Liver (tissue), 9 donors: ENCODE data around the gene SLC27A4. TPM values are rescaled to one million over a fixed set of nuclear protein-coding genes. Genes with fewer than 3 reads are reported as not detected.

ENCODE experiments used
- DNase-seq: peaks from one replicate; pipeline ENCODE4 v3.0.0-alpha.2; 2017; ENCODE audit warnings: low spot score
- H3K27ac ChIP-seq, 2 donors: one replicate each; pipeline ENCODE4 v1.7.0; 2013; ENCODE audit warnings: inconsistent platforms in 2 of 2, low read length in 2 of 2, control low read depth in 1 of 2, low read depth in 1 of 2, mild to moderate bottlenecking in 1 of 2
- H3K27me3 ChIP-seq, 4 donors: one replicate each; pipeline versions ENCODE4 v1.6.1 to v1.7.0; 2013; ENCODE audit warnings: low read length in 3 of 4, inconsistent platforms in 1 of 4, mild to moderate bottlenecking in 1 of 4, moderate library complexity in 1 of 4; ENCODE audit not compliant: control insufficient read depth in 4 of 4, insufficient read depth in 4 of 4
- H3K36me3 ChIP-seq, 4 donors: one replicate each; pipeline versions ENCODE4 v1.6.1 to v1.7.0; 2013; ENCODE audit warnings: low read length in 3 of 4, mild to moderate bottlenecking in 3 of 4, low read depth in 1 of 4, moderate library complexity in 1 of 4; ENCODE audit not compliant: control insufficient read depth in 4 of 4, insufficient read depth in 3 of 4
- H3K4me1 ChIP-seq, 4 donors: one replicate each; pipeline versions ENCODE4 v1.6.1 to v1.7.0; 2013; ENCODE audit warnings: low read length in 3 of 4, mild to moderate bottlenecking in 3 of 4, moderate library complexity in 1 of 4; ENCODE audit not compliant: control insufficient read depth in 4 of 4, insufficient read depth in 4 of 4
- H3K4me3 ChIP-seq, 3 donors: one replicate each; pipeline versions ENCODE4 v1.6.1 to v1.7.0; 2013; ENCODE audit warnings: low read length in 3 of 3, control low read depth in 1 of 3, low read depth in 1 of 3, mild to moderate bottlenecking in 1 of 3
- H3K9ac ChIP-seq, 2 donors: one replicate each; pipeline ENCODE4 v1.7.0; 2013; ENCODE audit warnings: low read length in 2 of 2, mild to moderate bottlenecking in 2 of 2, moderate library complexity in 2 of 2, control low read depth in 1 of 2, low read depth in 1 of 2
- H3K9me3 ChIP-seq, 4 donors: one replicate each; pipeline versions ENCODE4 v1.6.1 to v1.7.0; 2013; ENCODE audit warnings: low read length in 3 of 4; ENCODE audit not compliant: control insufficient read depth in 4 of 4
- ATF3 ChIP-seq: IDR thresholded peaks from 2 replicates; pipeline ENCODE4 v1.6.1; 2016; ENCODE audit warnings: antibody characterized with exemption
- CTCF ChIP-seq: fragments of 150-350 bp; IDR thresholded peaks from 2 replicates; pipeline ENCODE4 v1.5.1; 2017; ENCODE audit warnings: improper control_type of control experiment, low read depth, low read length; ENCODE audit not compliant: missing input control
- EGR1 ChIP-seq, 2 donors: IDR thresholded peaks; 2 replicates each; pipeline ENCODE4 v1.6.1; 2016 to 2018; ENCODE audit warnings: antibody characterized with exemption in 2 of 2, low read depth in 2 of 2
- FOXA1 ChIP-seq: IDR thresholded peaks from 2 replicates; pipeline ENCODE4 v1.6.1; 2016; ENCODE audit warnings: antibody characterized with exemption
- FOXA2 ChIP-seq: IDR thresholded peaks from 2 replicates; pipeline ENCODE4 v1.6.1; 2016; ENCODE audit warnings: antibody characterized with exemption
- GABPA ChIP-seq, 2 donors: IDR thresholded peaks in 1 of 2; conservative IDR thresholded peaks in 1 of 2; 2 replicates each; pipeline ENCODE4 v1.6.1; 2016; ENCODE audit warnings: antibody characterized with exemption in 2 of 2, mild to moderate bottlenecking in 1 of 2, moderate library complexity in 1 of 2
- HNF4A ChIP-seq, 2 donors: conservative IDR thresholded peaks; 2 replicates each; pipeline ENCODE4 v1.6.1; 2016; ENCODE audit warnings: antibody characterized with exemption in 2 of 2, mild to moderate bottlenecking in 2 of 2
- HNF4G ChIP-seq: IDR thresholded peaks from 2 replicates; pipeline ENCODE4 v1.6.1; 2016; ENCODE audit warnings: antibody characterized with exemption
- JUND ChIP-seq, 2 donors: IDR thresholded peaks; 2 replicates each; pipeline ENCODE4 v1.6.1; 2016; ENCODE audit warnings: antibody characterized with exemption in 2 of 2
- MAX ChIP-seq: IDR thresholded peaks from 2 replicates; pipeline ENCODE4 v1.6.1; 2016; ENCODE audit warnings: antibody characterized with exemption
- NR2F2 ChIP-seq: IDR thresholded peaks from 2 replicates; pipeline ENCODE4 v1.6.1; 2016; ENCODE audit warnings: antibody characterized with exemption
- RAD21 ChIP-seq, 2 donors: IDR thresholded peaks; 2 replicates each; pipeline ENCODE4 v1.6.1; 2016; ENCODE audit warnings: antibody characterized with exemption in 2 of 2, mild to moderate bottlenecking in 2 of 2
- RXRA ChIP-seq, 2 donors: IDR thresholded peaks; 2 replicates each; pipeline ENCODE4 v1.6.1; 2017 to 2018; ENCODE audit warnings: antibody characterized with exemption in 2 of 2, mild to moderate bottlenecking in 1 of 2
- SP1 ChIP-seq: IDR thresholded peaks from 2 replicates; pipeline ENCODE4 v1.6.1; 2018; ENCODE audit warnings: antibody characterized with exemption, mild to moderate bottlenecking
- TAF1 ChIP-seq: conservative IDR thresholded peaks from 2 replicates; pipeline ENCODE4 v1.6.1; 2016; ENCODE audit warnings: antibody characterized with exemption, mild to moderate bottlenecking
- YY1 ChIP-seq: IDR thresholded peaks from 2 replicates; pipeline ENCODE4 v1.6.1; 2016; ENCODE audit warnings: antibody characterized with exemption, mild to moderate bottlenecking
- ZBTB33 ChIP-seq: IDR thresholded peaks from 2 replicates; pipeline ENCODE4 v1.6.1; 2016; ENCODE audit warnings: antibody characterized with exemption
- WGBS: extraction: QIAGEN DNeasy Blood & Tissue Kit; methylation state at CpG from one replicate; pipeline ENCODE4 v1.1.7; 2013; 5-methylcytosine and 5-hydroxymethylcytosine counted together
- polyA plus RNA-seq, 2 donors: library from polyadenylated mRNA; stranded (reverse) in 1 of 2; unstranded in 1 of 2; fragments of 200-250 nt in 1 of 2; fragments of >200 nt in 1 of 2; fragmentation: Nextera tagmentation in 1 of 2; extraction: Ambion mirVana in 1 of 2; gene quantifications; one replicate each; pipeline versions ENCODE4 v1.2.1 to v1.2.3, GENCODE V29; 2013 to 2015
- total RNA-seq, 2 donors: library from RNA; depleted of rRNA; stranded (reverse); fragments of >200 nt; gene quantifications; one replicate each; pipeline ENCODE4 v1.2.3, GENCODE V29; 2014
- TF ChIP-seq, protein P1 (sequence below): IDR thresholded peaks from 2 replicates; pipeline ENCODE4 v1.6.1; 2016; ENCODE audit warnings: antibody characterized with exemption, mild to moderate bottlenecking
- donor health status: healthy.
- donor health status: healthy.
- donor health status: healthy.
- donor health status: healthy.
- donor health status: healthy.

SLC27A4 gene
- total and polyA plus RNA-seq, 4 donors, result 5.9 to 36.4 (median 14.7) TPM

DNA sequence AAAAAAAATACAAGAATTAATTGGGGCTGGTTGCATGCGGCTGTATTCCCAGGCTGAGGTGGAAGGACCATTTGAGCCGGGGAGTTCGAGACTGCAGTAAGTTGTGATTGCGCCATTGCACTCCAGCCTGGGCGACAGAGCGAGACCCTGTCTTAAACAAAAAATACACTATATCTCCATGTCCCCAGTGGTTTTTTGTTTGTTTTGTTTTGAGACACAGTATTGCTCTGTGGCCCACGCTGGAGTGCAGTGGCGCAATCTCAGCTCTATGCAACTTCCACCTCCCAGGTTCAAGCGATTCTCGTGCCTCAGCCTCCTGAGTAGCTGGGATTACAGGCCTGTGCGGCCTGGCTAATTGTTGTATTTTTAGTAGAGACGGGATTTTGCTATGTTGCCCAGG lies 16.5 kb upstream of the SLC27A4 start:
- TF ChIP-seq MAX (no peak), FOXA1 (no peak), NR2F2 (no peak), EGR1 (IDR thresholded peaks at IDR 0.05; ENCODE audit: low read depth in 2 of 2) (no peak), HNF4A (conservative IDR thresholded peaks at IDR 0.05) (no peak), HNF4G (no peak), YY1 (no peak), RAD21 (IDR thresholded peaks at IDR 0.05) (no peak), RXRA (IDR thresholded peaks at IDR 0.05) (no peak), JUND (IDR thresholded peaks at IDR 0.05) (no peak), SP1 (no peak), TAF1 (no peak), FOXA2 (no peak)
- Histone ChIP-seq H3K36me3 (peaks cover 2 to 21% (median 7%) of the 10 kb centered on the region in 4 donors), H3K27me3 (no peaks in the 10 kb centered on the region), H3K4me3 (peak overlapping the region; percentile 69 to 89 (median 75)), H3K4me1 (peaks cover 9 to 38% (median 31%) of the 10 kb centered on the region in 4 donors), H3K9ac (peak overlapping the region in 1 of 2 donors; percentile 88), H3K27ac (no peak overlapping the region), H3K9me3 (no peaks in the 10 kb centered on the region)
- WGBS, result 84% methylated on average over 12 of the region's 12 CpGs
- no peak for DNase-seq

DNA sequence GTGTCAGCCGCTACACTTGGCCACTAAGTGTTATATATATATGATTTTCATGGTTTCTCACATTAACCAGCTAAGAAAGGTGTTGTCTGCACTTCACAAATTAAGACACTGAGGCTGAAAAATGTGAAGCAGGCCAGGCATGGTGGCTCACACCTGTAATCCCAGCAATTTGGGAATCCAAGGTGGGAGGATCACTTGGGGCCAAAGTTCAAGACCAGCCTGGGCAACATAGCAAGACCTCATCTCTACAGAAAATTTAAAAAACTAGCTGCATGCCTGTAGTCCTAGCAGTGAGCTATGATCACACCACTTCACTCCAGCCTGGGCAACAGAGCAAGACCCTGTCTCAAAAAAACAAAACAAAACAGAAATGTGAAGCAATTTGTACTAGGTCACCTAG lies 15.9 kb upstream of the SLC27A4 start:
- TF ChIP-seq FOXA2 (no peak), ATF3 (no peak), YY1 (no peak), RXRA (IDR thresholded peaks at IDR 0.05) (no peak), SP1 (no peak), ZBTB33 (no peak), JUND (IDR thresholded peaks at IDR 0.05) (no peak), FOXA1 (no peak), RAD21 (IDR thresholded peaks at IDR 0.05) (no peak), TAF1 (no peak), GABPA (IDR thresholded peaks at IDR 0.05 in 1 of 2, conservative IDR thresholded peaks at IDR 0.05 in 1 of 2) (no peak), EGR1 (IDR thresholded peaks at IDR 0.05; ENCODE audit: low read depth in 2 of 2) (no peak), MAX (no peak), HNF4A (conservative IDR thresholded peaks at IDR 0.05) (no peak), HNF4G (no peak), CTCF (no peak), NR2F2 (no peak)
- TF ChIP-seq, protein P1, sequence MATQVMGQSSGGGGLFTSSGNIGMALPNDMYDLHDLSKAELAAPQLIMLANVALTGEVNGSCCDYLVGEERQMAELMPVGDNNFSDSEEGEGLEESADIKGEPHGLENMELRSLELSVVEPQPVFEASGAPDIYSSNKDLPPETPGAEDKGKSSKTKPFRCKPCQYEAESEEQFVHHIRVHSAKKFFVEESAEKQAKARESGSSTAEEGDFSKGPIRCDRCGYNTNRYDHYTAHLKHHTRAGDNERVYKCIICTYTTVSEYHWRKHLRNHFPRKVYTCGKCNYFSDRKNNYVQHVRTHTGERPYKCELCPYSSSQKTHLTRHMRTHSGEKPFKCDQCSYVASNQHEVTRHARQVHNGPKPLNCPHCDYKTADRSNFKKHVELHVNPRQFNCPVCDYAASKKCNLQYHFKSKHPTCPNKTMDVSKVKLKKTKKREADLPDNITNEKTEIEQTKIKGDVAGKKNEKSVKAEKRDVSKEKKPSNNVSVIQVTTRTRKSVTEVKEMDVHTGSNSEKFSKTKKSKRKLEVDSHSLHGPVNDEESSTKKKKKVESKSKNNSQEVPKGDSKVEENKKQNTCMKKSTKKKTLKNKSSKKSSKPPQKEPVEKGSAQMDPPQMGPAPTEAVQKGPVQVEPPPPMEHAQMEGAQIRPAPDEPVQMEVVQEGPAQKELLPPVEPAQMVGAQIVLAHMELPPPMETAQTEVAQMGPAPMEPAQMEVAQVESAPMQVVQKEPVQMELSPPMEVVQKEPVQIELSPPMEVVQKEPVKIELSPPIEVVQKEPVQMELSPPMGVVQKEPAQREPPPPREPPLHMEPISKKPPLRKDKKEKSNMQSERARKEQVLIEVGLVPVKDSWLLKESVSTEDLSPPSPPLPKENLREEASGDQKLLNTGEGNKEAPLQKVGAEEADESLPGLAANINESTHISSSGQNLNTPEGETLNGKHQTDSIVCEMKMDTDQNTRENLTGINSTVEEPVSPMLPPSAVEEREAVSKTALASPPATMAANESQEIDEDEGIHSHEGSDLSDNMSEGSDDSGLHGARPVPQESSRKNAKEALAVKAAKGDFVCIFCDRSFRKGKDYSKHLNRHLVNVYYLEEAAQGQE, result no peak
- DNase-seq, result no peak
- 97% methylated on average over 1 of the region's 1 CpG for WGBS
- Histone ChIP-seq H3K4me3 (no peak overlapping the region), H3K27ac (no peak overlapping the region), H3K36me3 (peaks cover 2 to 21% (median 7%) of the 10 kb centered on the region in 4 donors), H3K9me3 (no peaks in the 10 kb centered on the region), H3K27me3 (no peaks in the 10 kb centered on the region), H3K9ac (no peak overlapping the region), H3K4me1 (peaks cover 9 to 38% (median 31%) of the 10 kb centered on the region in 4 donors)
